ENCODE measurements around the gene TMEM170B.

- TF ChIP-seq POLR2AphosphoS5 (IDR thresholded peaks at IDR 0.05; ENCODE audit: borderline replicate concordance, low read depth, low read length) (no peak), EZH2 (IDR thresholded peaks at IDR 0.05) (no peak), FOXP2 (optimal IDR thresholded peaks at IDR 0.05; ENCODE audit: control extremely low read depth, extremely low read length, insufficient read depth) (no peak)
Observed at GRCh38 chr6:11509471-11509870, 28.1 kb upstream of the TMEM170B start.

Data from SK-N-MC (cell line).